GM18519 (cell line): ENCODE measurements around the gene LIG3.
A peak's percentile ranks its signal among the peaks of the same experiment; 100 is the strongest.
"Not testable (repeated sequence)": the region's sequence is repeated elsewhere in the genome, so short reads cannot be mapped to it uniquely, and the experiment has no call there.

Source experiments
- ATAC-seq: cut with Tn5 transposase; IDR thresholded peaks from one replicate; pipeline ENCODE4 v1.9.1; 2021; ENCODE audit warnings: mild to moderate bottlenecking, moderate library complexity; ENCODE audit not compliant: unreplicated experiment, low FRiP score

The LIG3 gene

DNA sequence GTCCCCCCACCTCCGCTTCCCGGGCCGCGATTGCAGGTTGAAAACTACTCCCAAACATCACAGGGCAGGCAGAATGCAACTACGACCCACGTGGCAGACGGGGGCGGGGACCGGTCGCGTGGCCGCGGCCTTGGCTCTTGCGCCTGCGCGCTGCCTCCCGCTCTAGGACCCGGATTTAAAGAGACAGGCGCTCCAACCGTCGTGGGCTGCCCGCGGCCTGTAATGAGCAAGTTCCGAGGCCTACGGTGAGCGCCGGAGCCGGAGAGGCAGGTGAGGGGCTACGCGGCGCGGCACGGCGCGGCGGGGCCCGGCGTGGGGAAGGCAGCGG lies at the start of gene LIG3:
LIG3 (plus strand) TSS at position 160 of the 328 bp plus-strand sequence. CDS start 2,494 bp downstream, outside the sequence.
- peak; percentile 43 for ATAC-seq

- not testable (repeated sequence) for ATAC-seq
Measured at GRCh38 chr17:34950780-34951179, 29.5 kb upstream of the LIG3 start.

GRCh38 chr17:34958438-34958837 lies 21.9 kb upstream of the LIG3 start:
- no peak for ATAC-seq

GRCh38 chr17:34961093-34961911 lies 19.0 kb upstream of the LIG3 start, which contains the start of the genes CCT6B and ZNF830:
Gene CCT6B (minus strand): TSS chr17:34961460. CDS start chr17:34961393, 67 bp downstream.
Gene ZNF830 (plus strand): TSS chr17:34961540. CDS start chr17:34961567, 27 bp downstream.
- ATAC-seq, result peak; percentile 54

GRCh38 chr17:34974179-34974578 lies 6.1 kb upstream of the LIG3 start:
- no peak for ATAC-seq

GRCh38 chr17:34974794-34975785 lies 5.2 kb upstream of the LIG3 start:
- no peak for ATAC-seq

GRCh38 chr17:34979153-34979552 lies 1.2 kb upstream of the LIG3 start:
- ATAC-seq, result no peak

DNA sequence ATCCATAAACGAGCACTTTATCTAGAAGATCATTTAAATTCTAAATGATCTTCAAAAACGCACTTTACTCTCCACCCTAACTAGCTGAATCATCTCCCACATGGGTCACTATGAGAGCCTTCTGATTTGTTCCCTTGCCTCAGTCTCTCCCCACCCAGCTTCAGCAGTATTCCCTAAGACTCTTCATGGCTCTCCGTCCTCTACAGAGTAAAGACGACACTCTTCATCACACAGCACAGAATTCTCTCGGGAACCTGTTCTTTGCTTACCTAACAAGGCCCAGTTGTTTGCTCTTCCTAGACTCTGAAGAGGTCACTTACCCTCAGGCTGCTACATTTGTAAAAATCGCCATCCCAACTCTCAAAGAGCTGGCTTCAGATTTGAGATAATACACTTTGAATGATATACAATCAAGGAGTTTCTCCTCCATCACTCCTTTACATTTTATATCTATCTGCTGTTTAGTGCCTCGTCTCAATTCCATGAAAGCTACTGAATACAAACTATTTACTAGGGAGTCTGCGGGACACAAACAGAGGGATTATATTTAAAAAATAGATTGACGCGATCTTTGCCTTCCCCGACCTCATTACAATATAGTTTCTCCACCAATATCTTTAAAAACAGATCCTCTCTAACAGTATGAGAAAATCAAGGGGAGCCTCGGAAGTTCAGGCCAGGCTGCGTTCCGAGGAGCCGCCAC lies 511 bp upstream of the LIG3 start:
- no peak for ATAC-seq

GRCh38 chr17:34980681-34981537 lies 597 bp downstream of the LIG3 start:
- ATAC-seq, result peak; percentile 53

DNA sequence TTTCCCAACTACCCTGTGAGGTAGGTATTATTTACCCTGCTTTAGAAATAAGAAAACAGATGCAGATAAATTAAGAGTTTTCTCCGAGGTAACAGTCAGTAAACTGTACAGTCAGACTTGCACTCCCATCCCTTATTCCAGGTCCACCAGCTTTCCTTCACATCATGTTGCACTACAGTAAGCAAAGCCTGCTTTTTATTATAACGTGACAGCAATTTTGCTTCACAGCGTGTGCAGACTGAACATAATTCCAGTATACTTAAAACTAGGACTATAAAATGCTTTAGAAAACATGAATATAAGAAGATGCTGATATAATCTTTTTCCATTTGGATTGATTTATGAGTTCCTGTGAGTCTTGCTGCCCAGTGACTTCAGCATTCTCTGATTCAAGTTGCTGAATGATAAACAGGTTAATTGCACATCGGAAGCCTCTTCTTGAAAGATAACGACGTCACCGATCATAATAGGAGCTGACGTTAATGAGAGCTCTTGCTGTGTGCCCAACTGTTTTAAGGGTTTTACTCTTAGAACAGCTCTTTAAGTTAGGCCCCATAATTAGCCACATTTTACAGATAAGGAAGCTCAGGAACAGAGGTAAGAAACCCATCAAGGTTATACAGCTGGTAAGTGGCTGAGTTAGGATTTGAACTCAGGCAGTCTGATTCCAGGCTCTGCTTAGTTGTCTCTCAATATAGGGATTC lies 1.4 kb downstream of the LIG3 start:
- no peak for ATAC-seq

DNA sequence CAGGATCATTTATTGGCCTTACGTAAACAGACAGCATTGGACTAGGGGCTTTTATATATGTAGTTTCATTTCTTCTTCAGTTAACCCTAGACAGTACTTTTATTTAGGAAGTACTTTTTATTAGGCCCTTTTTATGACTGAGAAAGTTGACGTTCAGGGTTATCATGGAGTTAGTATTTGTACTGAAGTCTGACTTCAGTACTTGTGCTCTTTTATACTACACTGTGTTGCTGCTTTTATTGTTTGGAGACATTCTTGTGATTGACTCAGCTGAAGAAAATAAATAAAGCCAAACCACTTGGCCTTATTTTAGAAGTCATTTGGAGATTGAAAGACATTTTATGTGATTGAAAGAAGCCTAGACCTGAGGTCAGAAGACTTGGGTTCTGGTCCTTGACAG lies 6.9 kb downstream of the LIG3 start:
- no peak for ATAC-seq

GRCh38 chr17:34988644-34989043 lies 8.3 kb downstream of the LIG3 start:
- no peak for ATAC-seq

- no peak for ATAC-seq
Measured at GRCh38 chr17:34989473-34989872, 9.2 kb downstream of the LIG3 start.

DNA sequence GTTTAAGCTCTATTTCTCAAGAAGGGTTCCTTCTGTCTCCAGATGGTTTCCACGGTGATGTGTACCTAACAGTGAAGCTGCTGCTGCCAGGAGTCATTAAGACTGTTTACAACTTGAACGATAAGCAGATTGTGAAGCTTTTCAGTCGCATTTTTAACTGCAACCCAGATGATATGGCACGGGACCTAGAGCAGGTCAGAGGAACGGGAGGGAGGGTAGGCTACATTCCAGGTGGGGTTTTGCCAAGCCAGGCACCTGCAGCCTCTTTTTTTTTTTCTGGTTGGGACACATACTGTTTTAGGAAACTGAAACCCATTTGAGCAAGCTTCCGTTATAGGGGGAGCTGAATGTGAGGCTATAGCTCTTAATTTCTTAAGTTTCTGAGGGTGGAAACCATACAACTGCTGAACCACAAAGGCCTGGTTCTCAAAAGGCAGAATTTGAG lies 10.6 kb downstream of the LIG3 start:
- no peak for ATAC-seq

DNA sequence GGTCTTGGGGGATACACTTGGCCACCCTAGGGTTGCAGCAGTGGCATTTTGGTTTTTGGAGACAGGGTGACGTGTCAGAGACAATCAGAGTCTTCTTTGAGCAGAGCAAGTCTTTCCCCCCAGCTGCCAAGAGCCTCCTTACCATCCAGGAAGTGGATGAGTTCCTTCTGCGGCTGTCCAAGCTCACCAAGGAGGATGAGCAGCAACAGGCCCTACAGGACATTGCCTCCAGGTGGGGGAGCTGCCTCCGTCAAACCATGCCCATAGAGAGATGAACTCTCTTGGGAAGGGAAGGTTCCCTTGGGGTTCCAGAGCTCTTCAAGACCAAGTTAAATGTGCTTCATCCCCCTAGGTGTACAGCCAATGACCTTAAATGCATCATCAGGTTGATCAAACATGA lies 11.3 kb downstream of the LIG3 start:
- ATAC-seq, result no peak

DNA sequence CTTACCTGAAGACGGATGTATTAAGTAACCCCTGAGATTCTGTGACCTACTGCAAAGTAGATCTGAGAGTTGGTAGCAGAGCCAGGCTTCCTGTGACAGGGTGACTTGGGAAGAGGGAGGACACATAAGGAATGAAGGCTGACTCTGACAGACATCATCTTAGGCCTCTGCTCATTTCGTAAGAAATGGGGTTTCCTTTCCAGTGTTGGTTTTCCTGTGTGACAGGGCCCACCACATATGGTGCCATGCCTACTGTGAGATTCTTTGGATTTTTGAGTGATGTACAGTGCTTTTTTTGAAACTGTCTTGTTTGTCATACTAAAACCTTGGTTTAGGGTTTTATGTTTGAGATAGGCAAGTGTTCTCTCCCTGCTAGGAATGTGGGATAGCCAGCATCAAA lies 12.7 kb downstream of the LIG3 start:
- ATAC-seq, result no peak

DNA sequence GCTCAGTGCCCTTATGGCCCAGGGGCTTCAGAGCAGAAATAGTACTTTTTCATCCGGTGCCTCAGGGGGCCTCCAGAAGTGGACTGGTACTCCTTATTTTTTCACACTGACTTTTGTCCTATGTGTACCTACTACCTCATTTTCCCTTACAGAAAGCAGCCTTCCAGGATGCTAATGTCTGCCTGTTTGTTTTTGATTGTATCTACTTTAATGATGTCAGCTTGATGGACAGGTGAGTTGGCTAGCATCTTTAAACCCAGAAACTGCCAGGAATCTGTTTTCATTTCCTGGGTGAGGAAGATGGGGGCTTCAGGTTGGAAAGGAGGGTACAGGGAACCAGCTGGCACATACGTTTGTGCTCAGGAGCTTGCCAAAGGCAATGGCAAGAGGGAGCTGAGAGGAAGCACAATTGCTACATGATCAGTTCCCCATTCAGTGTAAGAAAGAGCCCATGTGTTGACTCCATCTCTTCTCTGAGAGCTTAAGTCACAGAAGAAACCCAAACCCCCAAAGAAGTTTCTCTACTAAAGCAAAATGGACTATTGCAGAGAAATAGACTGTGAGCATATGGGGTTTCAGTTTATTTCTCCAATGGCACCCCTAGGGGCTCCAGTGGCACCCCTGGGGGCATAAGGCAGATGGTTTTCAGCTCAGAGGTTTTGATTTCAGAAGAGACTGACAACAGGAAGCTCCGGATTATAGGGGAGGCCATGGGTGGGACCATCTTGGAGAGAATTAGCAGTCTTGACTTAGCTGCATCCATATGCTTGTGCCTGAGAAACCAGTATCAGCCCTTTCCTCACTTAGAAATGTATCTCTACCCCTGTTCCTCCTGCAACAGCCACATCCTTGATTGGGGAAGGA lies 16.3 kb downstream of the LIG3 start:
- ATAC-seq, result no peak

- ATAC-seq, result no peak
Measured at GRCh38 chr17:34997355-34997862, 17.1 kb downstream of the LIG3 start.
